HepG2 (cell line): ENCODE measurements around the gene GDPD4. TPM values are rescaled to one million over a fixed set of nuclear protein-coding genes. Genes with fewer than 3 reads are reported as not detected.
A peak's percentile ranks its signal among the peaks of the same experiment; 100 is the strongest.

ENCODE experiments used
- ETV5 ChIP-seq: IDR thresholded peaks from 2 replicates; pipeline ENCODE4 v1.6.1; 2018; ENCODE audit warnings: missing biosample characterization, missing genetic modification reagents, inconsistent platforms, borderline replicate concordance
- GZF1 ChIP-seq: sonication (generic); formaldehyde crosslinking; IDR thresholded peaks from 2 replicates; pipeline ENCODE4 v1.5.1; 2020; ENCODE audit warnings: mild to moderate bottlenecking, missing genetic modification reagents
- HES4 ChIP-seq: sonication (generic); formaldehyde crosslinking; IDR thresholded peaks from 2 replicates; pipeline ENCODE4 v1.9.0; 2021; ENCODE audit warnings: mild to moderate bottlenecking, missing genetic modification reagents, borderline replicate concordance
- HOXA7 ChIP-seq: sonication (generic); formaldehyde crosslinking; IDR thresholded peaks from 2 replicates; pipeline ENCODE4 v1.8.1; 2022; ENCODE audit warnings: mild to moderate bottlenecking, missing genetic modification reagents, moderate library complexity
- KDM3A ChIP-seq: IDR thresholded peaks from 2 replicates; pipeline ENCODE4 v1.6.1; 2018; ENCODE audit warnings: low read depth, missing compliant biosample characterization
- MEF2D ChIP-seq: sonication (generic); formaldehyde crosslinking; IDR thresholded peaks from 2 replicates; pipeline ENCODE4 v1.5.1; 2020; ENCODE audit warnings: mild to moderate bottlenecking, missing genetic modification reagents
- MEIS1 ChIP-seq: sonication (generic); formaldehyde crosslinking; IDR thresholded peaks from 2 replicates; pipeline ENCODE4 v1.9.0; 2021; ENCODE audit warnings: mild to moderate bottlenecking, missing genetic modification reagents, moderate library complexity, borderline replicate concordance
- MIXL1 ChIP-seq: IDR thresholded peaks from 2 replicates; pipeline ENCODE4 v1.6.1; 2016
- MXD4 ChIP-seq: IDR thresholded peaks from 2 replicates; pipeline ENCODE4 v1.6.1; 2016; ENCODE audit warnings: mild to moderate bottlenecking, missing biosample characterization, missing genetic modification reagents
- MZF1 ChIP-seq: sonication (generic); formaldehyde crosslinking; IDR thresholded peaks from 2 replicates; pipeline ENCODE4 v1.8.1; 2023; ENCODE audit warnings: mild to moderate bottlenecking, missing genetic modification reagents, borderline replicate concordance
- NR0B2 ChIP-seq: sonication (generic); formaldehyde crosslinking; IDR thresholded peaks from 2 replicates; pipeline ENCODE4 v1.4.0; 2020; ENCODE audit warnings: mild to moderate bottlenecking, missing genetic modification reagents
- NR3C1 ChIP-seq: sonication (generic); formaldehyde crosslinking; IDR thresholded peaks from 2 replicates; pipeline ENCODE4 v1.4.0; 2020; ENCODE audit warnings: missing genetic modification reagents
- RXRA ChIP-seq: sonication (generic); formaldehyde crosslinking; IDR thresholded peaks from 2 replicates; pipeline ENCODE4 v1.5.1; 2020; ENCODE audit warnings: missing genetic modification reagents
- SOX6 ChIP-seq, 2 experiments: fragments of 450-650 bp in 1 of 2; sonication (generic) in 1 of 2; formaldehyde crosslinking in 1 of 2; IDR thresholded peaks; 2 replicates each; pipeline versions ENCODE4 v1.4.0 to v1.6.1; 2017 to 2020; ENCODE audit warnings: antibody characterized with exemption in 1 of 2, mild to moderate bottlenecking in 1 of 2, missing genetic modification reagents in 1 of 2
- SP2 ChIP-seq: sonication (generic); formaldehyde crosslinking; IDR thresholded peaks from 2 replicates; pipeline ENCODE4 v1.5.1; 2020; ENCODE audit warnings: mild to moderate bottlenecking, missing genetic modification reagents
- TEAD2 ChIP-seq: sonication (generic); formaldehyde crosslinking; IDR thresholded peaks from 2 replicates; pipeline ENCODE4 v1.9.0; 2021; ENCODE audit warnings: missing genetic modification reagents
- TFAP4 ChIP-seq: sonication (generic); IDR thresholded peaks from 2 replicates; pipeline ENCODE4 v1.6.1; 2016; ENCODE audit warnings: low read depth, borderline replicate concordance
- THAP9 ChIP-seq: sonication (generic); formaldehyde crosslinking; IDR thresholded peaks from 2 replicates; pipeline ENCODE4; 2020; ENCODE audit warnings: missing genetic modification reagents, mild to moderate bottlenecking, borderline replicate concordance
- TOE1 ChIP-seq: sonication (generic); formaldehyde crosslinking; IDR thresholded peaks from 2 replicates; pipeline ENCODE4 v1.4.0; 2020; ENCODE audit warnings: mild to moderate bottlenecking, missing genetic modification reagents
- TOPORS ChIP-seq: sonication (generic); formaldehyde crosslinking; IDR thresholded peaks from 2 replicates; pipeline ENCODE4 v1.8.0; 2023; ENCODE audit warnings: mild to moderate bottlenecking, missing genetic modification reagents
- ZBTB38 ChIP-seq: sonication (generic); formaldehyde crosslinking; IDR thresholded peaks from 2 replicates; pipeline ENCODE4 v1.5.1; 2020; ENCODE audit warnings: mild to moderate bottlenecking, missing genetic modification reagents
- ZFP41 ChIP-seq: sonication (generic); formaldehyde crosslinking; IDR thresholded peaks from 2 replicates; pipeline ENCODE4 v1.4.0; 2020; ENCODE audit warnings: mild to moderate bottlenecking, missing genetic modification reagents, borderline replicate concordance
- ZKSCAN1 ChIP-seq: fragments of 150-350 bp; IDR thresholded peaks from 2 replicates; pipeline ENCODE4 v1.6.1; 2014; ENCODE audit warnings: low read length
- ZMYM4 ChIP-seq: sonication (generic); formaldehyde crosslinking; IDR thresholded peaks from 2 replicates; pipeline ENCODE4 v1.8.1; 2023; ENCODE audit warnings: mild to moderate bottlenecking, missing genetic modification reagents
- ZNF10 ChIP-seq: sonication (generic); formaldehyde crosslinking; IDR thresholded peaks from 2 replicates; pipeline ENCODE4 v1.4.0; 2020; ENCODE audit warnings: mild to moderate bottlenecking, low read depth, missing genetic modification reagents, borderline replicate concordance
- ZNF20 ChIP-seq: sonication (generic); formaldehyde crosslinking; IDR thresholded peaks from 2 replicates; pipeline ENCODE4 v1.4.0; 2020; ENCODE audit warnings: mild to moderate bottlenecking, moderate library complexity, missing genetic modification reagents
- ZNF414 ChIP-seq: sonication (generic); formaldehyde crosslinking; IDR thresholded peaks from 2 replicates; pipeline ENCODE4 v1.5.0; 2020; ENCODE audit warnings: missing genetic modification reagents
- ZNF569 ChIP-seq: sonication (generic); formaldehyde crosslinking; IDR thresholded peaks from 2 replicates; pipeline ENCODE4 v1.5.0; 2020; ENCODE audit warnings: mild to moderate bottlenecking, missing genetic modification reagents, moderate library complexity, borderline replicate concordance
- ZNF629 ChIP-seq: sonication (generic); formaldehyde crosslinking; conservative IDR thresholded peaks from 2 replicates; pipeline ENCODE4 v1.5.0; 2020; ENCODE audit warnings: missing genetic modification reagents
- ZNF768 ChIP-seq: sonication (generic); formaldehyde crosslinking; IDR thresholded peaks from 2 replicates; pipeline ENCODE4 v1.4.0; 2020; ENCODE audit warnings: missing genetic modification reagents
- polyA plus RNA-seq, 8 experiments: library from polyadenylated mRNA; depleted of rRNA in 3 of 8; stranded (reverse) in 7 of 8; unstranded in 1 of 8; fragments of >200 nt; fragmentation: Illumina TruSeq in 4 of 8; extraction: Trizol in 4 of 8; gene quantifications; 2 replicates each; pipeline versions ENCODE4 v1.2.1 to v1.2.3, GENCODE V29; 2011 to 2016; ENCODE audit warnings: low read depth in 4 of 8, missing spikeins in 1 of 8, mixed read lengths in 1 of 8; ENCODE audit not compliant: insufficient read depth in 1 of 8
- total RNA-seq, 5 experiments: library from RNA; depleted of rRNA; stranded (reverse); fragments of >200 nt; fragmentation: Illumina TruSeq; extraction: Trizol; gene quantifications; 2 replicates each; pipeline ENCODE4 v1.2.3, GENCODE V29; 2016; ENCODE audit warnings: low read depth in 1 of 5

Gene GDPD4
- total and polyA plus RNA-seq, 2 of the 13 experiments (the other 11 are each of a cell fraction or from before 2014, with no cell fraction given) = not detected

GRCh38 chr11:77172666-77172982 is 128.9 kb downstream of the GDPD4 start (continued):
- TF ChIP-seq THAP9 (CRISPR knock-in tag) (no peak), ZNF569 (CRISPR knock-in tag) (no peak), SOX6 (IDR thresholded peaks at IDR 0.05) (no peak), SOX6 (CRISPR knock-in tag; IDR thresholded peaks at IDR 0.05) (no peak), ZNF414 (no peak), TFAP4 (no peak), HOXA7 (no peak), TOPORS (no peak), NR3C1 (CRISPR knock-in tag) (no peak), ZNF10 (CRISPR knock-in tag) (no peak), RXRA (CRISPR knock-in tag) (no peak), NR0B2 (no peak), SP2 (CRISPR knock-in tag) (no peak), ZNF768 (CRISPR knock-in tag) (peak; percentile 18; the same call in 1 of the 2 replicates), TEAD2 (CRISPR knock-in tag) (no peak), GZF1 (CRISPR knock-in tag) (no peak), ZKSCAN1 (no peak), KDM3A (CRISPR knock-in tag) (no peak), MXD4 (CRISPR knock-in tag) (no peak), MEF2D (CRISPR knock-in tag) (no peak), MIXL1 (CRISPR knock-in tag) (no peak), ZFP41 (CRISPR knock-in tag) (no peak), ZNF20 (CRISPR knock-in tag) (no peak), ETV5 (CRISPR knock-in tag) (0 out of 2 replicates have a peak, but pooled peaks have one; percentile 33), MEIS1 (CRISPR knock-in tag) (no peak), ZBTB38 (CRISPR knock-in tag) (peak; percentile 97), ZMYM4 (no peak), ZNF629 (CRISPR knock-in tag) (no peak), MZF1 (CRISPR knock-in tag) (no peak), HES4 (CRISPR knock-in tag) (no peak), TOE1 (no peak)
